NCI-H82 treated with DMSO at 0.1 percent for 48 hours (cell line): ENCODE measurements around the gene CDK5RAP1.

Experiments used
- DNase-seq: peaks from one replicate; lab custom pipeline; 2025; ENCODE audit not compliant: unreplicated experiment; lab: John Stamatoyannopoulos, UW

CDK5RAP1 gene

GRCh38 chr20:33423141-33423834 is 22.0 kb upstream of the CDK5RAP1 start:
- no peak for DNase-seq

- no peak for DNase-seq
These were observed 18.0 kb upstream of the CDK5RAP1 start for GRCh38 chr20:33419140-33419974.

- no peak for DNase-seq
These were observed 16.7 kb upstream of the CDK5RAP1 start for GRCh38 chr20:33418033-33418432.

- peak; percentile 10 for DNase-seq
These were observed 14.6 kb upstream of the CDK5RAP1 start for GRCh38 chr20:33415948-33416347.

- no peak for DNase-seq
These were observed 11.1 kb upstream of the CDK5RAP1 start for GRCh38 chr20:33412484-33412838.

GRCh38 chr20:33411711-33412483 is 10.6 kb upstream of the CDK5RAP1 start:
- no peak for DNase-seq

GRCh38 chr20:33411242-33411641 is 9.9 kb upstream of the CDK5RAP1 start:
- no peak for DNase-seq

- DNase-seq: no peak
These were observed 8.9 kb upstream of the CDK5RAP1 start for GRCh38 chr20:33410081-33410742.

- no peak for DNase-seq
These were observed 7.7 kb upstream of the CDK5RAP1 start for GRCh38 chr20:33408716-33409654.

- no peak for DNase-seq
These were observed 7.0 kb upstream of the CDK5RAP1 start for GRCh38 chr20:33408313-33408712.

- no peak for DNase-seq
These were observed 6.5 kb upstream of the CDK5RAP1 start for GRCh38 chr20:33407796-33408195.

GRCh38 chr20:33407251-33407650 is 5.9 kb upstream of the CDK5RAP1 start:
- no peak for DNase-seq

GRCh38 chr20:33404281-33404680 is 3.0 kb upstream of the CDK5RAP1 start:
- no peak for DNase-seq

GRCh38 chr20:33401921-33402369 is 626 bp upstream of the CDK5RAP1 start:
- no peak for DNase-seq

- DNase-seq: no peak
These were observed 521 bp downstream of the CDK5RAP1 start for GRCh38 chr20:33400812-33401183.

- no peak for DNase-seq
These were observed 1.4 kb downstream of the CDK5RAP1 start for GRCh38 chr20:33399924-33400323.

GRCh38 chr20:33394718-33395117 is 6.6 kb downstream of the CDK5RAP1 start:
- no peak for DNase-seq

GRCh38 chr20:33393609-33394008 is 7.7 kb downstream of the CDK5RAP1 start:
- no peak for DNase-seq

GRCh38 chr20:33391722-33392415 is 9.4 kb downstream of the CDK5RAP1 start:
- peak; percentile 88 for DNase-seq
